Midbrain (tissue), 1 donor: Measurements from ENCODE around the gene TTC28.
"Not testable (repeated sequence)": the region's sequence is repeated elsewhere in the genome, so short reads cannot be mapped to it uniquely, and the experiment has no call there.

ENCODE experiments used
- DNase-seq: peaks from one replicate; lab custom pipeline; 2025; lab: John Stamatoyannopoulos, UW

TTC28 gene

DNA sequence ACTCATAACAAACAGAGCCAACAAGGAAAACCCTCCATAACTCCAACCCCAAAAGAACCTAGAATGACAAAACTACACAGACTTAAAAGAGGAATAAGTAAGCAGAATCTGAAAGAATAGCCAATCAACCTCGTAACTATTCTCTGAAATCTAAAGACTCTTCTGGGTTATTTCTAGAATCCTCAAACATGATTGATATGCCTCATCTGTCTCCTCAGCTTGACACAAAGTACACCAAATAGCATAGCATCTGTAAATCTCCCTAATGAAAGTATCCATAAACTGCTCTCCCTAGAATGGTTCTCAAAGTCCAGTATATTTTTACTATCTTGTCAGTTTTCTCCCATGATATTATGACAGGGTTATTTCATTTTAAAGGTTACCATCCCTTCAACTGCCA is 195.0 kb downstream of the TTC28 start:
- DNase-seq, result no peak

GRCh38 chr22:28481725-28482124 is 197.9 kb downstream of the TTC28 start:
- no peak for DNase-seq

DNA sequence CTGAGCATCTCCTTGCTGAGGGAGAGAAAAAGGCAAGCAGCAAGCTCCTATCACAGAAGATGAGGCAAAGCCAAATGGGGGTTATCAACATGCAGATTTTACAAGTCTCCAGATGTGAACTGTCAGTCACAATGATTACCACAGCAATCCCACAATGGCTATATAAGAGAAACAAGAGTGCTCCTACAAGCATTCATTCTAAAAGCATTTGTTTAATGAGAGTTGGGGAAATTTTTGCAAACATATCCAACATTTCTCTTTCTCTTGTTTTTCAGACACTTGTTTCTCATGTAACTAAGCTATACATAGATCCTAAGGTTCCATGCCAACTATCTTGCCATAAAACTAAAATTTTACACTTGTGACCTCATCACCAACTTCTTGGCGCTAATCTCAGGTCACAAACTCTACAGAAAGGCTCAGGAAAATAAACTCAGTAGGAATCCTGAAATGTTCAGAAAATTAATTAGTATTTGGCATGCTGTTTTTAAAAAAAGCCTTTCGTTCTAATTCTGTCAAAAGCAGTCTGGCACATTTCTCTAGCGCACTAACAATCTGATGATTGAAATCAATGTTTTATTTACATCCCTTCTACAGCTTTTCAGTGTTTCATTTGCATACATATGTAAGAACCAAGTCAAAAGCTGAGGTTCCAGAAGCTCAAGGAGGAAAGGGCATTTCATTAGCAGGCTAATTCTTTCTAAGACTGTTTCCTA is 199.5 kb downstream of the TTC28 start:
- DNase-seq, result no peak

GRCh38 chr22:28478564-28478963 is 201.1 kb downstream of the TTC28 start:
- DNase-seq, result no peak

GRCh38 chr22:28477556-28477955 is 202.1 kb downstream of the TTC28 start:
- no peak for DNase-seq

- DNase-seq, result no peak
These were observed 205.3 kb downstream of the TTC28 start for GRCh38 chr22:28474330-28474729.

GRCh38 chr22:28473258-28473657 is 206.4 kb downstream of the TTC28 start:
- no peak for DNase-seq

DNA sequence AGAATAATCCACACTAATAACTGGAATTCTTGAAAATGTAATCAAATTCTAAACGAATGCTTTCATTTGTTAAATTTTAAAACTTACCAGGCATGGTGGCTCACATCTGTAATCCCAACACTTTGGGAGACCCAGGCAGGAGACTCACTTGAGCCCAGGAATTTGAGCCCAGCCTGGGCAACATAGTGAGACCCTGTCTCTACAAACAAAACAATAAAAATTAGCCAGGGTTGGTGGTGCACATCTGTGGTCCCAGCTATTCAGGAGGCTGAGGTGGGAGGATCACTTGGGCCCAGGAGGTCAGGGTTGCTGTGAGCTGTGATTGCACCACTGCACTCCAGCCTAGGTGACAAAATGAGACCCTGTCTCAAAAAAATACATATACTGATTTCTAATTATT is 212.6 kb downstream of the TTC28 start:
- not testable (repeated sequence) for DNase-seq

GRCh38 chr22:28466399-28466798 is 213.2 kb downstream of the TTC28 start:
- no peak for DNase-seq

DNA sequence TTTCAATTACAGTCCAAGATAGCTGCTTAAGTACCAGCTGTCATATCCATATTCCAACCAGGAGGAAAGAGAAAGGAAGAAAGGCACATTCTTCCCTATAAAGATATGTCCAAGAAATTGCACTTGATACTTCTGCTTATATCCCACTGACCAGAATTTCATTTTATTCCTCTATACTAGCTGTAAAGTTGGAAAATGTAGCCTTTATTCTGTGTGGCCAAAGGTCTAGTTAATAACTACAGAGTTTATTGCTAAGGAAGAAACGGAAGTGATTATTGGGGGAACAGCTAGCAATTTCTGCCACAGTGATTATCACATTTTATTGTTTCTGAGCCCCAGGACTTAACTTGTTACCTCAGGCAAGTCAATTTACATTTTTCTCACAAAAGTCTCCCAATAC is 213.8 kb downstream of the TTC28 start:
- no peak for DNase-seq

- DNase-seq, result no peak
These were observed 215.5 kb downstream of the TTC28 start for GRCh38 chr22:28464127-28464526.

- DNase-seq, result not testable (repeated sequence)
These were observed 216.2 kb downstream of the TTC28 start for GRCh38 chr22:28463408-28463807.

DNA sequence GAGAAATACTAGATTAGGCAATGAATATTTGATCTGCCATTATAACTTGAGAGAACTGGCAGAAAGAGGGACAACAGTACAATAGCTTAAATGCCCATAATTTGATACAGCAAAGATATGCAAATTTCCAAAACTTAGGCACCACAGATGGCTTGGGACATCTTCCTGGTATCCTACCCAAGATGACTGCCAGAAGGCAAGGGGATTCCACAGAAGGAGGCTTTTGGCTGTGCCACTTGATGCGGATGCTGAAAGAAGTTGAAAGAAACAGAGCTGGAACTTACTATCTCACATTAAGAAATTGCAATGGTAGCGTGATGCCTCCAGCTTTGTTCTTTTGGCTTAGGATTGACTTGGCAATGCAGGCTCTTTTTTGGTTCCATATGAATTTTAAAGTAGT is 216.7 kb downstream of the TTC28 start:
- no peak for DNase-seq

- DNase-seq, result no peak
These were observed 217.6 kb downstream of the TTC28 start for GRCh38 chr22:28462041-28462440.

- DNase-seq, result no peak
These were observed 225.1 kb downstream of the TTC28 start for GRCh38 chr22:28454431-28455064.

GRCh38 chr22:28450109-28450508 is 229.5 kb downstream of the TTC28 start:
- DNase-seq, result no peak

- no peak for DNase-seq
These were observed 230.6 kb downstream of the TTC28 start for GRCh38 chr22:28449041-28449440.

GRCh38 chr22:28448625-28449024 is 231.0 kb downstream of the TTC28 start:
- DNase-seq, result no peak

- no peak for DNase-seq
These were observed 235.0 kb downstream of the TTC28 start for GRCh38 chr22:28444659-28445058.

DNA sequence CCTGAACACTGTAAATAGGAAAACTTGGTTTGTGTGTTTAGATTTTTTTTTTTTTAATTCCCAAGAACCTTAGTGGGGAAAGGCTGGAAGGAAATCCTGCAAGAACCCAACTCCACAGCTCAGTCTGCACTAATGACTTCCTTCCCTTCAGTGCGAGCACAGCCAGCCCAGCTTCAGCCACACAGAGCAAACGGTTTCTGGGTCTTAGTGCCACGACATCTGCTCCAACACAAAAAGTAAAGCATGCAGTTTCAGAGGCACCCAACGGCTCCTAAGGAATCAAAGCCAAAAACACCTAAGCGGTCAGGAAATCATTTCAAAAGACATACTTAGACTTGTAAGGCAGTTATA is 236.1 kb downstream of the TTC28 start:
- DNase-seq, result peak; percentile 76

DNA sequence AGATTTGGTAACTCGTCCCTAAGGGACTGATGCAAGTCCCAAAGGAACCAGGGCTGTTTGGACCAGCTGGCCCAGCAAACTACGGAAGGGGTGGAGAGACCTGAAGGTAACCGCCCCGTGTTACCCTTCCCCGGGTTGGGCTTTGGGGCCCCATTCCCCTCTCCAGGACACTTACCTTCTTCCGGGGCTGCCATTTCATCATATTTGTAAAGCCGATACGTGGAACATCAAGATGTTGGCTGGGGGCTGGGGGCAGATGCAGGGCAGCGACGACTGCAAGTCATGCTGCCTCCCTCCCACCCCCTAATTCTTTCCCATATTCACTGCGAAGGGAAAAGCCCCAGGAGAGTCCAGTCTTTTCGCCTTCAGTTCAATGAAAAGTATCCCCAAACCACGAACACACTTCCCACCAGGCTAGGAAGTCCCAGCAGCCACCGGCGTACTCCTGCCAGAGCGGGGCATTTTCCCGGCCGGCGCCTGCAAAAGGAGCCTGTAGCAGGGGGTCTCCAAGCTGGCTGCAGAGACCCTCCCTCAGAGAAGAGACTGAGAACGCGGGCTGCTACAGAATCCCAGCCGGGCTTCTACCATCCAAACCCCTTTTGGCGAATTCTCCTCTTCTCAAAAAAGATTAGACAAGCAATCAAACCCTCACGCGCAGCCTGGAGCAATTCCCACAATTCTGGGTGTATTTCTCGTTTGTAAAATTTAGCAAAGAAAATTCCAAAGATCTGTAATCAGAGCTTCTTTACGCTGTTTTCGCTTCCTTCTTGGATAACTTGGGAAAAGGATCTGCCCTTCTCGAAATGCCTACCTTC is 236.7 kb downstream of the TTC28 start:
- peak; percentile 52 for DNase-seq

DNA sequence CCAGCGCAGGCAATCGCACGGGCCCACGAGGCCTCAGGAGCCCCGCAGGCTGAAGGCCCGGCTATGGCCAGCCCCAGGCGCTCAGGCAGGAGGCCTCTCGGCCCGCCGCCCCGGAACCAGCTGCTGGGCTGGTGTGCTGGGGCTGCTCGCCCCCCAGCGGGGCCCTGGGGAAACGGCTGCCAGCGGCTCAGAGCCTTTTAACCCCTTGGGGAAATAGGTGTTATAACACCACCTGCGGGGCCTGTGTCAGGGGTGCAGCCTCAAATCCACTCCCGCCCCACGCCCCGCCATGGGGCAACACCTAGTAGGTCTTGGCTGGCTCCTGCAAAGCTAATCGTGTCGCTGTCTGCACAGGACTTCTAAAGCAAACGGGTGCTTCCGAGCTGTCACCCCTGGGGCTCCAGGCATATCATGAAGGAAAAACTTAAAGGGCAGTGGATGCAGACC is 237.4 kb downstream of the TTC28 start:
- peak; percentile 86 for DNase-seq

DNA sequence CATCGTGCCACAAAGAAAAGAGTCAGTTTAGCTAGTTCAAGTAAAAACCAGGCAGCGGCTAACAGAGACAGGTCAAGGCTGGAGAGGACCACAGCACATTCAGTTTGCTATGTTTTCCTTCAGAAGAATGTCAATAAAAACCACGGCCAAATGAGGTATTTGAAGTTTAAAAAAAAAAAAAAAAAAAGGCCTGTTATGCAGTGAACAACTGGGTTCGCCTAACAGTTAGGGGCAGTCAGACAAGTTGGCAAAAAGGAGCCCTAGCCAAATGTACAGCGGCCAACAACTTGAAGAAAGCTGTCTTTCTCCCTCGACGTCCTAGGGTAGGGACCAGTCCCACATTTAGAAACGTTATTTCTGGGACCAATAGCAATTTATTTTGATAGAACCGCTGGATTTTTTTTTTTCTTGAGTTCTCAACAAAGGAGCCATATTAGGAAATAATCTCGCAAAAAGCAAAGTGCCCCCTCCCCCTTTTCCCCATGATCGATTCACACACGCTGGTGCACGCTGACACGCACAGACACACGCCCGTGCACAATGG is 237.8 kb downstream of the TTC28 start:
- peak; percentile 62 for DNase-seq
